BE2C (cell line): Measurements from ENCODE around the gene TBC1D22A.

Source experiments
- DNase-seq: peaks from one replicate; pipeline ENCODE4 v3.0.0-alpha.2; 2020
- H3K27me3 ChIP-seq: fragments of 250-450 bp; sonication (Bioruptor Pico); 2 replicates; pipeline ENCODE4 v1.5.1; 2020; ENCODE audit warnings: mild to moderate bottlenecking
- H3K36me3 ChIP-seq: fragments of 250-450 bp; sonication (Bioruptor Pico); 2 replicates; pipeline ENCODE4 v1.5.1; 2020; ENCODE audit warnings: mild to moderate bottlenecking
- H3K4me1 ChIP-seq: fragments of 250-450 bp; sonication (Bioruptor Pico); 2 replicates; pipeline ENCODE4 v1.5.1; 2020
- H3K4me3 ChIP-seq: 2 replicates; pipeline ENCODE4 v1.5.1; 2011; ENCODE audit warnings: low read depth, low read length
- H3K9me3 ChIP-seq: fragments of 250-450 bp; sonication (Bioruptor Pico); 2 replicates; pipeline ENCODE4 v1.5.1; 2020
- TF ChIP-seq, protein P1 (sequence below): IDR thresholded peaks from 2 replicates; pipeline ENCODE4 v1.5.1; 2012; ENCODE audit warnings: mild to moderate bottlenecking, low read depth, low read length

Gene TBC1D22A

DNA sequence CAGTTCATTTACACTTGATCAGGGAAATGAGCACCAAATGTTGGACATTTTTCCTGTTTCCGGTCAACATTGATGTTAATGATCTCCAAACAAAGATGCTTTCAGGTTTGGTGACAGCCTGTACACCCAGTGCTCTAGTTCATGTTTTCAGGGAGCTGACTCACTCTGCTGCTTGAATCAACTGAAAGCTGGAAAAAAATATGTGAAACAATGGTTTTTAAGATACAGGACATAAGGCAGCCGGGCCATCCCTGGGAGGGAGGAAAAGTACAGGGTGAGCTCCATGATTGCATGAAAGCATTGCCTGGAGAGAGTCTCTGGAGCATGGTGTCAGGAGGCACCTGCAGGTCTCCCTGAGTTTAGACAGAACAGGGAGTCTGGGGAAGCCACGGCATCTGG lies 259.6 kb downstream of the TBC1D22A start:
- no peak for DNase-seq
- Histone ChIP-seq H3K4me3 (no peak overlapping the region), H3K36me3 (no peaks in the 10 kb centered on the region), H3K4me1 (no peaks in the 10 kb centered on the region), H3K27me3 (no peaks in the 10 kb centered on the region), H3K9me3 (no peaks in the 10 kb centered on the region; the same call in 1 of the 2 replicates)
- TF ChIP-seq, protein P1, sequence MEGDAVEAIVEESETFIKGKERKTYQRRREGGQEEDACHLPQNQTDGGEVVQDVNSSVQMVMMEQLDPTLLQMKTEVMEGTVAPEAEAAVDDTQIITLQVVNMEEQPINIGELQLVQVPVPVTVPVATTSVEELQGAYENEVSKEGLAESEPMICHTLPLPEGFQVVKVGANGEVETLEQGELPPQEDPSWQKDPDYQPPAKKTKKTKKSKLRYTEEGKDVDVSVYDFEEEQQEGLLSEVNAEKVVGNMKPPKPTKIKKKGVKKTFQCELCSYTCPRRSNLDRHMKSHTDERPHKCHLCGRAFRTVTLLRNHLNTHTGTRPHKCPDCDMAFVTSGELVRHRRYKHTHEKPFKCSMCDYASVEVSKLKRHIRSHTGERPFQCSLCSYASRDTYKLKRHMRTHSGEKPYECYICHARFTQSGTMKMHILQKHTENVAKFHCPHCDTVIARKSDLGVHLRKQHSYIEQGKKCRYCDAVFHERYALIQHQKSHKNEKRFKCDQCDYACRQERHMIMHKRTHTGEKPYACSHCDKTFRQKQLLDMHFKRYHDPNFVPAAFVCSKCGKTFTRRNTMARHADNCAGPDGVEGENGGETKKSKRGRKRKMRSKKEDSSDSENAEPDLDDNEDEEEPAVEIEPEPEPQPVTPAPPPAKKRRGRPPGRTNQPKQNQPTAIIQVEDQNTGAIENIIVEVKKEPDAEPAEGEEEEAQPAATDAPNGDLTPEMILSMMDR, result no peak

DNA sequence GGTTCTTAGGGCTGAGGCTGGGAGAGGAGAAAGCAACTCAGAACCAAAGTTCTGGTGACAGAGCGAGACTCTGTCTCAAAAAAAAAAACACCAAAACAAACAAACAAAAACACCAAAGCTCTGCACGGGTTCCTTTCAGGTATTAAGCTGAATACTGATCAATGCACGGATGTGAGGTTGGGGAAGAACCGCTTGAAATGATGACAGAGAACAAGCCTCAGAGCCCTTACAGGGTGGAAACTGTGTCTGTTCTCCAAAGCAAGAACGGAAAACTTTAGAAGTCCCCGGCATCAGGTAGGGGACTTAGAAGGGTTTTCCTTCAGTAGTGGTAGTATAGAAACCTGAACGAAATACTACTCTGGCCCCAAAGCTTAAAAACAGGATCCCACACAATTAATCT lies 260.0 kb downstream of the TBC1D22A start:
- DNase-seq, result no peak
- Histone ChIP-seq H3K9me3 (no peaks in the 10 kb centered on the region; the same call in 1 of the 2 replicates), H3K36me3 (no peaks in the 10 kb centered on the region), H3K4me1 (no peaks in the 10 kb centered on the region), H3K4me3 (no peak overlapping the region), H3K27me3 (no peaks in the 10 kb centered on the region)
- TF ChIP-seq, protein P1, result no peak

DNA sequence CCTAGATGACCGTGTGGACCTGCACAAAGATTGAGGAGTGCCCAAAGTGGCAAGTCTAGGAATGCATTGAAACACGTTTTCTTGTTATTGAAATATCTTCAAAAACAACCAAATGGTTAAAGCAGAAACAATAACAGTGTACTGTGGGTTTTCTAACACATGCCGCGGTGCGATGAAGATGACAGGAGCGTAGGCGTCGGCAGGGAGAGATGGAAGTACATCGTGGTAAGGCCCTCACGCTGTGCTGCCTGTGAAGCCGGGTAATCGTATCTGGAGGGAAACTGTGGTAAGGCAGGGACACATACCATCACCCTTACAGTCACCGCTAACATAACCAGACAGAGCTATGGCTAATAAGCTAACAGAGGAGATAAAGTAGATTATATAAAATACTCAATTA lies 261.4 kb downstream of the TBC1D22A start:
- no peaks in the 10 kb centered on the region for H3K27me3 ChIP-seq
- DNase-seq, result no peak
- no peak overlapping the region for H3K4me3 ChIP-seq
- H3K4me1 ChIP-seq, result no peaks in the 10 kb centered on the region
- no peaks in the 10 kb centered on the region for H3K36me3 ChIP-seq
- H3K9me3 ChIP-seq, result no peaks in the 10 kb centered on the region; the same call in 1 of the 2 replicates
- TF ChIP-seq, protein P1, result no peak

DNA sequence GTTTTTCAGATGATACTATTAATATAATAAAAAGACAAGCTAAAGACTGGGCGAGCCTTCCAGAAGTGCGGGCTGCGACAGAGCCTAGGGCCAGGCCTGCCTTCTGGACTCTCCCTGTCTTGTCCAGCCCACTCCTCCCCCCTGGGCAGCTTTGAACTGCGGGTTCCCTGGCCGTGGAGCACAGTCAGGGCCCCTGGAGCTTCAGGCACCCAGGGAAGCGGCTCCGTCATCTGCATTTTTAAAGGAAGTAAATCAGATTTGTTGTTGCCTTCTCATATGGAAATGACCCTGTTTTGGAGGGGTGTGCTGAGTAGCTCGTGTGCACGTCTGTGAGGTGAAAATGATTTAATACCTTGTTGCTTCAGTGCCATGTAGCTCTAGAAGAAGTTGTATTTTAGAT lies 265.3 kb downstream of the TBC1D22A start:
- no peaks in the 10 kb centered on the region for H3K27me3 ChIP-seq
- TF ChIP-seq, protein P1, result no peak
- peaks cover 5% of the 10 kb centered on the region for H3K4me1 ChIP-seq
- no peaks in the 10 kb centered on the region for H3K9me3 ChIP-seq
- no peak for DNase-seq
- H3K4me3 ChIP-seq, result no peak overlapping the region
- H3K36me3 ChIP-seq, result no peaks in the 10 kb centered on the region

DNA sequence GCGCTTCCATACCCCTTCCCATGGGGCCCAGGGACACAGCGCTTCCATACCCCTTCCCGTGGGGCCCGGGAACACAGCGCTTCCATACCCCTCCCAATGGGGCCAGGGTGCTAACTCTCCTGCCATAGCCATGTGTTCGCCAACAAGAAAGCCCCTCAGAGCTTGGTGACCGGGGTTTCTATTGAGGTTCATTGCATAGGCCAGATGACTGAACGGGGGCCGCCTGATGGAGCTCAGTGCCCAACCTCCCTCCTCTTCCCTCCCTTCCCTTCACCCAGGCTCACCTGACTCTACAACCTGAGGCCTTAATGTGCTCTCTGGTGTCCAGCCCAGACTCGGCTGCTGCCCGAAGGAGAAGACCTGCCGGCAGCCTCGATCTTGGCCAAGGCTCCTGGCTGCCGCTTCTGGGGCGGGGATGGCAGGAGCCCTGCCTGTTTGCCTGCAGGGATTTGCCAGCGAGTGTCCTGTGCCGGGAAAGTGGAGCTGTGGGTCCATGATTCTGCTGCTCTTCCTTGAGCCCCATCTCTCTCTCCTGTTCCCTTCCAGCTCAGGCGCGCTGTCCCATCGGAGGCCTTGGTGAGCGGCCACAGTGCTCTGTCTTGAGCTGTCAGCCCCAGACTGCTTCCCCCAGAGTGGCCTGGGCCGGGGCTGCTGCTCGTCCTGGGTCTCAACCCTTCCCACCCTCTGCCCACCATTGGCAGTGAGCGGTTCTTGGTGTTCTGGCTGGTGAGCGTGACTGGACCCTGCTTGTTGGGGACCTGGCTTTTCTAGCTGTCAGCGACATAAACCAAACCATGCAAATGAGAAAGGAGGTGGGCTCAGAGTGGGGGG lies 267.0 kb downstream of the TBC1D22A start:
- no peaks in the 10 kb centered on the region for H3K36me3 ChIP-seq
- no peaks in the 10 kb centered on the region for H3K9me3 ChIP-seq
- TF ChIP-seq, protein P1, result no peak
- DNase-seq, result peak; percentile 5
- no peak overlapping the region for H3K4me3 ChIP-seq
- peaks cover 7% of the 10 kb centered on the region for H3K4me1 ChIP-seq
- no peaks in the 10 kb centered on the region for H3K27me3 ChIP-seq

DNA sequence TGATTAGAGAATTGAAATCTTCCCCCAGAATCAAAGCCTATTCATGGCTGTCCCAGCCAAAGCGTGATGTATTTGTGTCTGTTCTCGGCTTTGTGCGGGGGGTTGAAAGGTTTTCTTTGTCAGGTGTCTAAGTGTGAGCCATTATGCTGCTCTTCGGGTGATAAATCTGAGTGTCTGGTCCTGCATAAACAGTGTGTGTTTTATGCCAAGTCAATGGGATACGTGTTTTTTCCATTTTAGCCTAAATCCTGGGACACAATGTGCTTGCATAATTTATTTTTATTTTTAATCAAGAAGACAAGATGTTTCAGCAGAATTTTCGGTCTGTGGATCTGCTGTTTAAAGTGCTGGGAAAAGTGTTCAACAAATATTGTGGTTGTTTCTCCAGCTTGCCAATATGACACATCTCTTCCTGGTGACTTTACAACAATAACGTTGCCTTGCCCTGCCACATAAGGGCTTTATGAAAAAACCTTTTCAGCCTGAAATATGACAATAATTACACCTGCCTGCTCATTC lies 267.8 kb downstream of the TBC1D22A start:
- Histone ChIP-seq H3K27me3 (no peaks in the 10 kb centered on the region), H3K4me3 (no peak overlapping the region), H3K4me1 (peaks cover 7% of the 10 kb centered on the region), H3K9me3 (no peaks in the 10 kb centered on the region), H3K36me3 (no peaks in the 10 kb centered on the region)
- no peak for DNase-seq
- TF ChIP-seq, protein P1, result no peak
